HepG2 (cell line): ENCODE results near the gene NEURL3. TPM values are rescaled to one million over a fixed set of nuclear protein-coding genes. Genes with fewer than 3 reads are reported as not detected.

Experiments
- CEBPG ChIP-seq: IDR thresholded peaks from 2 replicates; pipeline ENCODE4 v1.6.1; 2016
- CSRNP2 ChIP-seq: sonication (generic); formaldehyde crosslinking; conservative IDR thresholded peaks from 2 replicates; pipeline ENCODE4 v1.8.0; 2022; ENCODE audit warnings: low read depth, missing genetic modification reagents
- DNMT1 ChIP-seq: sonication (generic); formaldehyde crosslinking; IDR thresholded peaks from 2 replicates; pipeline ENCODE4 v1.5.1; 2020; ENCODE audit warnings: mild to moderate bottlenecking, missing genetic modification reagents
- GPBP1L1 ChIP-seq: sonication (generic); formaldehyde crosslinking; IDR thresholded peaks from 2 replicates; pipeline ENCODE4 v1.5.0; 2020; ENCODE audit warnings: mild to moderate bottlenecking, missing genetic modification reagents
- HES4 ChIP-seq: sonication (generic); formaldehyde crosslinking; IDR thresholded peaks from 2 replicates; pipeline ENCODE4 v1.9.0; 2021; ENCODE audit warnings: mild to moderate bottlenecking, missing genetic modification reagents, borderline replicate concordance
- HNRNPK ChIP-seq: fragments of 200-400 bp; formaldehyde crosslinking; IDR thresholded peaks from 2 replicates; pipeline ENCODE4 v1.6.1; 2018; ENCODE audit warnings: low read length, low read depth, moderate library complexity, mild to moderate bottlenecking; ENCODE audit not compliant: poor library complexity, severe bottlenecking
- PRPF4 ChIP-seq: fragments of 200-400 bp; formaldehyde crosslinking; IDR thresholded peaks from 2 replicates; pipeline ENCODE4 v1.6.1; 2016; ENCODE audit warnings: low read length, low read depth; ENCODE audit not compliant: poor library complexity, severe bottlenecking
- SALL2 ChIP-seq: sonication (generic); formaldehyde crosslinking; IDR thresholded peaks from 2 replicates; pipeline ENCODE4 v1.8.1; 2023; ENCODE audit warnings: mild to moderate bottlenecking, missing genetic modification reagents, inconsistent platforms
- SOX6 ChIP-seq, 2 experiments: fragments of 450-650 bp in 1 of 2; sonication (generic) in 1 of 2; formaldehyde crosslinking in 1 of 2; IDR thresholded peaks; 2 replicates each; pipeline versions ENCODE4 v1.4.0 to v1.6.1; 2017 to 2020; ENCODE audit warnings: antibody characterized with exemption in 1 of 2, mild to moderate bottlenecking in 1 of 2, missing genetic modification reagents in 1 of 2
- ZFY ChIP-seq: sonication (generic); formaldehyde crosslinking; IDR thresholded peaks from 2 replicates; pipeline ENCODE4 v1.4.0; 2020; ENCODE audit warnings: missing genetic modification reagents
- ZNF251 ChIP-seq: sonication (generic); formaldehyde crosslinking; IDR thresholded peaks from 2 replicates; pipeline ENCODE4 v1.9.0; 2021; ENCODE audit warnings: mild to moderate bottlenecking, missing genetic modification reagents
- ZNF274 ChIP-seq: sonication (generic); formaldehyde crosslinking; IDR thresholded peaks from 2 replicates; pipeline ENCODE4 v1.5.1; 2020; ENCODE audit warnings: mild to moderate bottlenecking, missing genetic modification reagents
- ZNF275 ChIP-seq: sonication (generic); formaldehyde crosslinking; IDR thresholded peaks from 2 replicates; pipeline ENCODE4 v1.8.0; 2022; ENCODE audit warnings: missing genetic modification reagents, mild to moderate bottlenecking, inconsistent platforms, borderline replicate concordance
- ZNF737 ChIP-seq: sonication (generic); formaldehyde crosslinking; IDR thresholded peaks from 2 replicates; pipeline ENCODE4 v1.5.0; 2020; ENCODE audit warnings: missing genetic modification reagents, mild to moderate bottlenecking, borderline replicate concordance
- ZNF792 ChIP-seq: IDR thresholded peaks from 2 replicates; pipeline ENCODE4 v1.6.1; 2016
- polyA plus RNA-seq, 8 experiments: library from polyadenylated mRNA; depleted of rRNA in 3 of 8; stranded (reverse) in 7 of 8; unstranded in 1 of 8; fragments of >200 nt; fragmentation: Illumina TruSeq in 4 of 8; extraction: Trizol in 4 of 8; gene quantifications; 2 replicates each; pipeline versions ENCODE4 v1.2.1 to v1.2.3, GENCODE V29; 2011 to 2016; ENCODE audit warnings: low read depth in 4 of 8, missing spikeins in 1 of 8, mixed read lengths in 1 of 8; ENCODE audit not compliant: insufficient read depth in 1 of 8
- total RNA-seq, 5 experiments: library from RNA; depleted of rRNA; stranded (reverse); fragments of >200 nt; fragmentation: Illumina TruSeq; extraction: Trizol; gene quantifications; 2 replicates each; pipeline ENCODE4 v1.2.3, GENCODE V29; 2016; ENCODE audit warnings: low read depth in 1 of 5
- TF ChIP-seq, protein P1 (sequence below): sonication (generic); formaldehyde crosslinking; IDR thresholded peaks from 2 replicates; pipeline ENCODE4 v1.4.0; 2020; ENCODE audit warnings: missing genetic modification reagents
- TF ChIP-seq, protein P2 (sequence below): sonication (generic); formaldehyde crosslinking; IDR thresholded peaks from 2 replicates; pipeline ENCODE4 v1.4.0; 2020; ENCODE audit warnings: missing genetic modification reagents, borderline replicate concordance
- TF ChIP-seq, protein P3 (sequence below): sonication (generic); formaldehyde crosslinking; IDR thresholded peaks from 2 replicates; pipeline ENCODE4 v1.5.0; 2020; ENCODE audit warnings: missing genetic modification reagents

Gene NEURL3
- total and polyA plus RNA-seq, 2 of the 13 experiments (the other 11 are each of a cell fraction or from before 2014, with no cell fraction given): 0.16 to 1.2 TPM

GRCh38 chr2:96501886-96502810, 3.0 kb downstream of the NEURL3 start (continued):
- TF ChIP-seq CSRNP2 (CRISPR knock-in tag) (no peak), ZNF274 (CRISPR knock-in tag) (no peak; the same call in 1 of the 2 replicates), ZFY (CRISPR knock-in tag) (peak; percentile 87), ZNF792 (CRISPR knock-in tag) (no peak), DNMT1 (CRISPR knock-in tag) (no peak), SALL2 (CRISPR knock-in tag) (0 out of 2 replicates have a peak, but pooled peaks have one; percentile 46), ZNF275 (no peak), ZNF251 (CRISPR knock-in tag) (no peak), HES4 (CRISPR knock-in tag) (0 out of 2 replicates have a peak, but pooled peaks have one; percentile 54), PRPF4 (no peak), GPBP1L1 (CRISPR knock-in tag) (no peak), CEBPG (CRISPR knock-in tag) (no peak), SOX6 (IDR thresholded peaks at IDR 0.05) (no peak), SOX6 (CRISPR knock-in tag; IDR thresholded peaks at IDR 0.05) (peak; percentile 49; the same call in 1 of the 2 replicates), ZNF737 (CRISPR knock-in tag) (no peak), HNRNPK (no peak)
- TF ChIP-seq, protein P1, sequence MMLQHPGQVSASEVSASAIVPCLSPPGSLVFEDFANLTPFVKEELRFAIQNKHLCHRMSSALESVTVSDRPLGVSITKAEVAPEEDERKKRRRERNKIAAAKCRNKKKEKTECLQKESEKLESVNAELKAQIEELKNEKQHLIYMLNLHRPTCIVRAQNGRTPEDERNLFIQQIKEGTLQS: no peak
- TF ChIP-seq, protein P2, sequence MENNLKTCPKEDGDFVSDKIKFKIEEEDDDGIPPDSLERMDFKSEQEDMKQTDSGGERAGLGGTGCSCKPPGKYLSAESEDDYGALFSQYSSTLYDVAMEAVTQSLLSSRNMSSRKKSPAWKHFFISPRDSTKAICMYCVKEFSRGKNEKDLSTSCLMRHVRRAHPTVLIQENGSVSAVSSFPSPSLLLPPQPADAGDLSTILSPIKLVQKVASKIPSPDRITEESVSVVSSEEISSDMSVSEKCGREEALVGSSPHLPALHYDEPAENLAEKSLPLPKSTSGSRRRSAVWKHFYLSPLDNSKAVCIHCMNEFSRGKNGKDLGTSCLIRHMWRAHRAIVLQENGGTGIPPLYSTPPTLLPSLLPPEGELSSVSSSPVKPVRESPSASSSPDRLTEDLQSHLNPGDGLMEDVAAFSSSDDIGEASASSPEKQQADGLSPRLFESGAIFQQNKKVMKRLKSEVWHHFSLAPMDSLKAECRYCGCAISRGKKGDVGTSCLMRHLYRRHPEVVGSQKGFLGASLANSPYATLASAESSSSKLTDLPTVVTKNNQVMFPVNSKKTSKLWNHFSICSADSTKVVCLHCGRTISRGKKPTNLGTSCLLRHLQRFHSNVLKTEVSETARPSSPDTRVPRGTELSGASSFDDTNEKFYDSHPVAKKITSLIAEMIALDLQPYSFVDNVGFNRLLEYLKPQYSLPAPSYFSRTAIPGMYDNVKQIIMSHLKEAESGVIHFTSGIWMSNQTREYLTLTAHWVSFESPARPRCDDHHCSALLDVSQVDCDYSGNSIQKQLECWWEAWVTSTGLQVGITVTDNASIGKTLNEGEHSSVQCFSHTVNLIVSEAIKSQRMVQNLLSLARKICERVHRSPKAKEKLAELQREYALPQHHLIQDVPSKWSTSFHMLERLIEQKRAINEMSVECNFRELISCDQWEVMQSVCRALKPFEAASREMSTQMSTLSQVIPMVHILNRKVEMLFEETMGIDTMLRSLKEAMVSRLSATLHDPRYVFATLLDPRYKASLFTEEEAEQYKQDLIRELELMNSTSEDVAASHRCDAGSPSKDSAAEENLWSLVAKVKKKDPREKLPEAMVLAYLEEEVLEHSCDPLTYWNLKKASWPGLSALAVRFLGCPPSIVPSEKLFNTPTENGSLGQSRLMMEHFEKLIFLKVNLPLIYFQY: no peak
- TF ChIP-seq, protein P3, sequence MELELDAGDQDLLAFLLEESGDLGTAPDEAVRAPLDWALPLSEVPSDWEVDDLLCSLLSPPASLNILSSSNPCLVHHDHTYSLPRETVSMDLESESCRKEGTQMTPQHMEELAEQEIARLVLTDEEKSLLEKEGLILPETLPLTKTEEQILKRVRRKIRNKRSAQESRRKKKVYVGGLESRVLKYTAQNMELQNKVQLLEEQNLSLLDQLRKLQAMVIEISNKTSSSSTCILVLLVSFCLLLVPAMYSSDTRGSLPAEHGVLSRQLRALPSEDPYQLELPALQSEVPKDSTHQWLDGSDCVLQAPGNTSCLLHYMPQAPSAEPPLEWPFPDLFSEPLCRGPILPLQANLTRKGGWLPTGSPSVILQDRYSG (CRISPR knock-in tag): no peak
